Activated CD4-positive, alpha-beta T cell treated with anti-CD3 and anti-CD28 coated beads, Interleukin-2, Interleukin-4, amounts not matched to agents 100 ng/mL and 50 ng/mL, durations not matched to agents 16 hours and 8 hours (primary cell): Measurements from ENCODE around the gene BCL2L15.

Experiments
- DNase-seq: peaks from one replicate; pipeline ENCODE4 v3.0.0-alpha.2; 2020; ENCODE audit warnings: low spot score

The BCL2L15 gene

GRCh38 chr1:113887402-113888175, at the start of gene BCL2L15:
BCL2L15 (minus strand) TSS chr1:113887581; CDS start chr1:113887375, 206 bp downstream.
- no peak for DNase-seq

DNA sequence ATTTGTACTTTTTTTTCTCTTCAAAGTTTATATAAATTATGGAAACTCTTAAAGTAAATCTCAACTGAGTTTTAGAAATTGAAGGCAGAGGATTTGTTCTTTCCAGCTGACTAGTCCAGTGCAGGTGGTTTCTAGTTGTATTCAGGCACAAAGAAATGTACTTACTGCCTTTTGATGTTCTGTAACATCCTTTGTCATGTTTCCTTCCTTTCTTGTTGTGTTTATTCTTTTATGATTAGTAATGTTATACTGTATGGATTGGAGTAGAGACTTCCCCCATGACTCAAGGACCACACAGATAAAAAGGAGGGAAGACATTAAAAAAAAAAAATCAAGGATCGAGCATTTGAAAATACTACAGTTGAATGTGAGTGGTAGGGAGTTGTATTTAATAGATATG, 49.8 kb upstream of the BCL2L15 start:
- DNase-seq = no peak

DNA sequence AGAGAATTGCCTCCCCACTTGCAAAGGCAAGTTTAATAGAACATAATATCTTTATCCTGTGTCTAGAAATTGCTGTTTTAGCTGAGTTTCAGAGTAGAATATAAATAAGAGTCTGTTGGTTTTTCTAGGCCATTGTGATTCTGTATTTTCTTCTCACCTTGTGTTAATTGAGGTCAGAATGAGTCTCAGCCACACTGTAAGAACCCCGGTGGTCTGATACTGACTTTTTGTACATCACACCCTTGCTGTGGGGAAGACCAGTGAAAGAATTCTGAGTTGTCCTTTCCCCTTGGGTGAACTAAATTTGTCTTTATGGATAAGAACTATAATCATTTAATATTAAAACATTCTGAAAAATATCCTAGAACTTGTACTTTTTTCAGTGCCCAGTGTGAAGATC, 48.6 kb upstream of the BCL2L15 start:
- no peak for DNase-seq

- DNase-seq = no peak
Measured at GRCh38 chr1:113935176-113935575, 47.8 kb upstream of the BCL2L15 start.

GRCh38 chr1:113934511-113935055, 47.2 kb upstream of the BCL2L15 start:
- no peak for DNase-seq

DNA sequence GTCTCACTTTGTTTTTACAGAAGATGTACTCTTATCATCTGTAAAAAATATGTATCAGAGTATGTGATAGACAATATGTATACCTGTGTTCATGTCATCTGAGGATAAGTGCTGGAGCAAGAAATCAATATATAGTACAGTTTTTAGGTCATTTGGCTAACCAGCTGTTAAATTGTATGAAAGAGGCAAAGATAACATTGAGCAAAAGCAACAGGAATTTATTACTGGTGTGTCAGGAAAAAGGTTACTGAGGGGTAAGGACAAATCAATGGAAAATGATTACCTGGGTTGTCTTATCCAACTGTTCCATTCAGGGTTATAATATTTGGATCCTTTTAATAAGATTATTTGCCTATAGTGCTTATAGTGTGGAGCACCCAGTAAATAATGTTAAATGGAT, 46.6 kb upstream of the BCL2L15 start:
- no peak for DNase-seq

GRCh38 chr1:113931451-113931851, 44.1 kb upstream of the BCL2L15 start:
- DNase-seq = peak; percentile 70

DNA sequence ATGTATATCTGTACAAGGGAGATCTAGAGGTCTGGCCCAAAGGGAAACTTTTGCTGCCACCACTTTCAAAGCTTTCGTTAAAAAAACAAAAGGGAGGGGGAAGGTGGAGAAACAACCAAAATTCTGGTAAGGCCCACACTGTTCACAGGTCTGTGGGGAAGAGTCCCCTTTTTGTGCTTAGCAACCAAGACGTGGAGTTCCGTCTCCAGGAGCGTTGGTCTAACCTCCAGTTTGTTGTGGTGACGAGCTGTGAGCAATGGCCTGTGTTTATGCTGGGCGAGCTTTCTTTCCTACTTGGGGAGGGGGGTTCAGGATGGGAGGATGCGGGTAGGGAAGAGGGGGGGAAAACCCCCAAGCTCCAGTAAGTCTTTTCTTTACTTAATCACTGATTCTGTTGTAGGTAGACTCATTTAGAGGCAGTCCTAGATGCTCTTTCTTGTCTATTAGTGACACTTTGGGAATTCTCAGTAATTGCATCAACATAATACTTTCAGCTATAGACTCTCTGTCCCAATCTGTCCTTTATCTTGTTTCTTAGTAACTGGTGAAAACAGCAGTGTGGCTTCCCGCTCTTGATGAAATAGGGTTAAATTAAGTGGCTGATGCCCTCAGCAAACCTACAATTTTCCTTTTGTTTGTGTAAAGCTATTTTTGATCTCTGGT, 43.2 kb upstream of the BCL2L15 start:
- peak; percentile 77 for DNase-seq

- peak; percentile 54 for DNase-seq
Measured at GRCh38 chr1:113929750-113930498, 42.5 kb upstream of the BCL2L15 start.

DNA sequence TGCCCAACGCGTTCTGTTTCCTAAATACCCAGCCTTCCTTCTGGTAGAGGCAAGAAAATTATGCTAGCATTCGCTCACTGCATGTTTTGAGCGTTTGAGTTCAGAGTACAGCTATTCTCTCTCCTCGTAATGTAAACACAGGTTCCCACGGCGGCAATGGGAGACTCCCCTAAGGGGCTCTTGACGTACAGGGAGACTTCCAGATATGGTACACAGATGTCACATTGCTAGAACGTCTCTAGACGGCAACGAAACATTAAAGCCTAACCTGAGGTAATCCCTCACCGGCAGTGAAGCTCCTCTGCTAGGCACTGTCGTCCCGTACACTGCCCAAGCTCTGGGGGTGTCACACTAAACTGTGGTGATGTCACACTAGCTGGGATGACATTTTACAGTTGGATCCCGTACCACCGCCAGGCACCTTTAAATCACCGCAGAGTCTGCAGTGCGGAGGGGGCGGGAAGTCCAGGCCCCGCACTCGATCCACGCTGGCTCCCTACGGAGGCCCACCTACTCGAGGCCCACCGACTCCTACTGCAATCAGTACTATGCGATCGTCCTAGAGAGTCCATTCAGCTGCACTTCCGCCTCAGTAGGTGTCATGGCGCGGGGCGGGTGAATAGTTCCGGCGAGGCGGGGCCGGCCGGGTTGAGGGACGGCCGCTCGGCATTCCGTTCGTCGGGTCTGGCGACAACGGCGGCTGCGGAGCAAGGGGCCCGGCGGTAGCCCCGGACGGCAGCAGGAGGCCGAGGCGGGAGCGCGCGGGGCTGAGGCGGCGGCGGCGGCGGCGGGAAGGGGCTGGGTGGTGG, 41.8 kb upstream of the BCL2L15 start, which contains the start of gene HIPK1:
Gene HIPK1, plus strand, starts transcription at position 384 of the 809 bp plus-strand sequence.
- peak; percentile 93 for DNase-seq

GRCh38 chr1:113928187-113928930, 41.0 kb upstream of the BCL2L15 start:
- DNase-seq = no peak

- DNase-seq = no peak
Measured at GRCh38 chr1:113924473-113924872, 37.1 kb upstream of the BCL2L15 start.

DNA sequence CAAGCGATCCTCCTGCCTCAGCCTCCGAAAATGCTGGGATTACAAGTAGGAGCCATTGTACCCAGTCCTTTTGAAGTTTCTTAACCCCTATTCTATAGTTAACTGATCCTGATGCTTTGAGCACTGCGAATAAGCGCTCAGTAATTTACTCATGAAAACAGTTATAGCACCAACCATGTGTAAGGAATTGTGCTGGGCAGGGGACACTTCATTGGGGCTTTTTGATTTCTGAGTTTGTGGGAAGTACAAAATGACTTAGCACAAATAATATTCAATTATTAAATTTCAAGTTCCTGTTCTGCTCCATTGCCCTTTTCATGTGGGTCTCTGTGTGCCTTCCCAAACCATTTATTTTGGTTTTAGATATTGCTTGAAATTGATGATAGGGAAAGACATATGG, 35.6 kb upstream of the BCL2L15 start:
- DNase-seq = no peak

DNA sequence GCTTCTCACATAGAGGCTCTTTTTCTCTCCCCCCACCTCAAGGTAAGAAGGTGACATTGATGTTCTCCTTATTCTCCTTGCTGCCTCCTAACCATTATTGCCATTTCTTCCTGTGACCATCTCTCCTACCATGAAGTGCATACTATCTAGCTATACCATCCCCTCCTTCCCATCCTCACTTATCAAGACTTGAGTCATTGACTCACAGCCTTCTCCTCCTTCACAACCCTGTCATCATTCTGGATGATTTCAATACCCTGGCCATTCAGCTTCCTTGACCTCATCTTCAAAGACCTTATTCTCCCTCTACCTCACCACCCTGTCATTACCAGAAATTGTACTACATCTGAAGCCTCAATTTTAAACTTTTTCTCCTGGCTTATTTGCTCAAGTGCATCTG, 30.9 kb upstream of the BCL2L15 start:
- no peak for DNase-seq

GRCh38 chr1:113917400-113918082, 30.2 kb upstream of the BCL2L15 start:
- no peak for DNase-seq

DNA sequence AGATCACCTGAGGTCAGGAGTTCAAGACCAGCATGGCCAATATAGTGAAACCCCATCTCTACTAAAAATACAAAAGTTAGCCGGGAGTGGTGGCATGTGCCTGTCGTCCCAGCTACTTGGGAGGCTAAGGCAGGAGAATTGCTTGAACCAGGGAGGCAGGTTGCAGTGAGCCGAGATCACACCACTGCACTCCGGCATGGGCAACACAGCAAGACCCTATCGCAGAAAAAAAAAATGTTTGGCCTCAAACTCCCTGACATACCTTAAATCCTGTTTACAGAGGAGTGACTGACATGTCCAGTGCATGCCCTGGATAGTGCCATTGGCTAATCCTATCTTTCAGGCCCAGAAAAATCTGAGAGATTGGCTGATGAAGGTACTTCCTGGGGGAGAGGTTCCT, 29.6 kb upstream of the BCL2L15 start:
- DNase-seq = no peak

GRCh38 chr1:113913887-113914664, 26.7 kb upstream of the BCL2L15 start:
- DNase-seq = no peak

GRCh38 chr1:113913312-113913668, 25.9 kb upstream of the BCL2L15 start:
- DNase-seq = no peak

GRCh38 chr1:113912594-113913311, 25.4 kb upstream of the BCL2L15 start:
- no peak for DNase-seq
